NOMO-1 treated with dmso at 0.1 percent for 144 hours (cell line): Measurements from ENCODE around the gene MIB1.

Experiments
- DNase-seq: peaks from one replicate; lab custom pipeline; 2025; ENCODE audit not compliant: unreplicated experiment; lab: John Stamatoyannopoulos, UW

MIB1 gene

DNA sequence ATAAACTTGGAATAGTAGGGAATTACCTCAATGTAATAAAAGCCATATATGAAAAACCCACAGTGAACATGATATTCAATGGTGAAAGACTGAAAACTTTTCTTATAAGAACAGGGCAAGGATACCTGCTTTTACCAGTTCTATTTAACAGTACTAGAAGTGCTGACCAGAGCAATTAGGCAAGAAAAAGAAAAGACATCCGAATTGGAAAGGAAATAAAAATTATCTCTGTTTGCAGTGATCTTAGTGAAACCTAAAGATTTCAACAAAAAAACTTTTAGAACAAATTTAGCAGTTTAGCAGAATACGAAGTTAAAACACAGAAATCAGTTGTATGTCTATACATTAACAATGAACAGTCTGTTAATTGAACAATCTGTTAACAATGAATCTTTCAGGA lies 69.1 kb downstream of the MIB1 start:
- no peak for DNase-seq

DNA sequence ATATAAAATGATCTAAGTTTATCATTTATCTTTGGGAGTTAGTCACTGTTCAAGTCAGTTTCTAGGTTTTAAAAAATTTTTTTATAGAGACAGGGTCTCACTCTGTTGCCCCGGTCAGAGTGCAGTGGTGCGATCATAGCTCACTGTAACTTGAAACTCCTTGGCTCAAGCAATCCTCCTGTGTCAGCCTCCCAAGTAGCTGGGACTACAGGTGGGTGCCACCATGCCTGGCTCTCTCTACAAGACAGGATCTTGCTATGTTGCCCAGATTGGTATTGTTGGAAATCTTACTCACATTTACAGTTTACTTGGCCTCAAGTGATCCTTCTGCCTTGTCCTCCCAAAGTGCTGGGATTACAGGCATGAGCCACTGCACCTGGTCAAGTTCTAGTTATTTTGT lies 74.5 kb downstream of the MIB1 start:
- DNase-seq = no peak

DNA sequence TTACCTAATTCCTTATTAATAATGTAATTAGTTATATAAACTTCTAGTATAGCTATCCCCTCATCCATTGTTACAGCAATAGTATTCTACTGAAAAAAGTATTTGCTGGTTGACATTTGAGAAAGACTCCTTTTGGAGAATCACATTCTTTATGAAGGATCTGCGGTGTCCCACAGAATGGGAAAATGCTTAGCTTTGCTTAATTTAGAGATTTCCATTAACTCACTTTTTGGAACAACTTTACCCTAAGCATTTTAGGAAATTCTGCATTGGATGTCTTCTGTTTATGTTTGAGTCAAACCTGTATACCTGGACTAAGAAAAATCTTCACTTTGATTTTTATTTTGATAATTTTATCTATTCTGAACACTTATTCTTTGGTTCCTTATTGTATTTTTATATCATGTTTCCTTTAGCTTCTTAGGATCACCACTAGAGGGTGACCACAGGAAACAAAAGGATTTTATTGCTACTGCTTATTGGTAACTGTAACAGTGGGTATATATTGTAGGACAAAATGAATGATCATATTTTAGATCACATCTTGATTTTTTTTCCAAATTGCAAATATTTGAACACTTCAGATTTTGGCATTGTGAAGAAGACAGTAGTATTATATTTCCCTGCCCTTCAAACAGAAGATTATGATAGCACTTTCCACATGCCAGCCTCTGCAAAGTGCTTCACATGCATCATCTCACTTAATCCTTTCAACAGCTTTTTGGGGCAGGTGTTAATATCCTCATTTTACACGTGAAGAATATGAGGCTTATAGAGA lies 79.6 kb downstream of the MIB1 start:
- no peak for DNase-seq

DNA sequence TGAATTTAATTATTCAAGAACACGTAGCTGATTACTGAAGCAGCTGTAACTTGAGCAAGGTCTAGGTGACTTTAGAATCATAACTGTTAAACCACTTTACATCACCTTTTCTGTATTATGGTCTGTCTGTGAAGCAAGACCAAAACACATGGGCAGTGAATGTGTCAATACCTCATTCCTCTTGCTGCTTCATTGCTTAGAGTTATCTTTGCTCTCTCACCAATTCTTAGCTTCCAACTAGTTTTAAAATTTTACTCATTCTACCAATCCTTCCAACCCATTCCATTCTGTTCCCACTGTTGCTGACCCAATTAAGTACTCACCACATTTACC lies 80.2 kb downstream of the MIB1 start:
- no peak for DNase-seq

DNA sequence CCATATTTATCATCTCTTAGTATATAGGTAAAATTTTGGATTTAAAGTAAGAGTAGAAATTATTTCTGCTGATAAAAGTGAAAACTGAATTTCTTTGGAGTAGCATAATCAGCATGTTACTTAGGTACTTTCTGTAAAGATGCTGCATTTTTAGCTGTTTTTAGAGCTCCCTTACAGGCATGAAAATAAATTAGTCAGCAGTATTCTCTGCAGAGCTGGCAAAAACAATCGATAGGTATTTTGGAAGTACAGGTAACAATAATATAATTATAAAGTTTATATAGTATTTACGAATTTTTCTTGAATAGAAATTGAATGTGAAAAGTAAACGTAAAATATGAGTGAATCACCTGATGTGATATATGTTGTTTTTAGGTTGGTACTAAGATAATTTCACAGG lies 83.3 kb downstream of the MIB1 start:
- no peak for DNase-seq

DNA sequence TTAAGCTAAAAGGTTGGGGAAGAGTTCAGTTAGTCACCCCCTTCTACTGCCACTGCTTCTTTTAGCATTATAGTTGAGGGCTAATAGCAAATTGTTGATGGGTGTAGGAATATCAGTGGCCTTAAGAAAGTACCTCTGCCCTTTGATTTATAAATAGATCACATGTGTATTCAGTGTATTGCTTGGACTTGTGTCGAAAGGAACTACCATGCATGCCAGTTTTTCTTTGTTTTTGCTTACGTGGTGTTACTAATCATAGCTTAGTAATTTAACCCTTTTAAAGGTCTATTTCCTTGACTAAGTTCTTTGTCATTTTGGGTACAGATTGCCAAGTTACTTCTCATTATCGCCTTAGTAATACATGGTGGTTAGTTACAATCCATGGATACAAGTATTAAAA lies 85.6 kb downstream of the MIB1 start:
- DNase-seq = no peak

DNA sequence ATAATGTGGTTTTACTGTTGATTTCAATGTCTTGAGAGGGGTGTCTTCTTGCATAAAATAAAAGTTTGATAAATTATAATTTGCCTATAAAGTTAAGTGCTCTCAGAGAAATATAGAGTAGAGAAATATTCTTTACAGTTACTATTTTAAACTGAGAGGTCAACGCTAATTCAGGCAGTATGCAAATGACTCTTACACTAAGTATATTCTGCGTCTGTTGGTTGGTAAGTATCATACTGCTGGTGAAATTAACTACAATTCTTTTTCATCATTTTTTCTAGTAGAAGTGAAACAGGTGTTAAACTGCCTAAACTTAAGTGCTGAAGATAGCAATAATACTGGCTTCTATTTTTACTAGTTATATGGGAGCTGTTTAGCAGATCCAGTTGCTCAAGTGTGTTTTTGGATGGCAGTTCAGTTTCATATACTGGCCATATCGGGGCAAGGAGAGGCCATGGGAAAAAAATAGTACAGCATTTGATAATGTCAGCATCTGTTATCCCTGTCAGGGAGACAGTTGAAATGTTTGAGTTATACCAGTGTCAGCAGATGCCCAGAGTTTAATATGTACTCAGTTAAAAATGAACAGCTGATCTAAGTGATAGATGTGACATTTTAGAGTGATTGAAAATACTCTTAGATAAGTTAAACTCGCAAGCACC lies 86.2 kb downstream of the MIB1 start:
- DNase-seq = no peak

DNA sequence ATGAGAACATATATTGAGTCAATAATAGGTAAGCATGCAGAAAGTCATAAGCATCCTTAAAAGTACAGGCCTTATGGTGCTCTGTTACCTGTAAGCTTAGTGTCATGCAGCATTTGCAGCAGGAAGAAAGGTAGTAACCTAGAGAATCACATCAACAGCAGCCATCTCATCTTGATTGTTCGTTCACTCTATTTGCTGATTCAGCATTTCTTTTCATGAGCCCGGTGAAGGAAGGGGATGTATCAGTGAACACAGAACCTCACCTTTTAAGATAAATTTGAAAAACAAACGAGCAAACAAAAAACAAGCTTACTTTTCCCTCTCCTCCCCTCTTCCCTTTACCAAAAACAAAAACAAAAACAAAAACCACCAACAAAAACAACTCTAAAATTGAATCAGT lies 89.9 kb downstream of the MIB1 start:
- DNase-seq = no peak

DNA sequence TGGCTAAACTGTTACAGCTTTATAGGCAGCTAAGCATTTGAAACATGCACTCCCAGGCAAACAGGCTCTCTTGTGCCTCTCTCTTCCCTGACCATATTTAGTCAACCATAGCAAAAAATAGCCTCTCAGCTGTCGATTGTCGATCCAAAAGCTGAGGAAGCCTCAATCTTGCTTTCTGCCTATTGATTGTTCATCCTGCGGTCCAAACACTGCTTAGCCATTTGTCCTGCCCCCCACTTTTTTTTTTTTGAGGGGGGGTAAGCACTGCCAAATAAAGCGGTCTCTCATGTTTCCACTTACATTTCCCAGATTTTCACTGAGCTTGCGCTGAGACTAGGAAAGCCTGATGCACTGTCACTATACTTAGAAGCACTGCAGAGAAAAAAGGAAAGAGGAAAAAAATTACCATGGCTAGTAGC lies 90.8 kb downstream of the MIB1 start:
- DNase-seq = no peak

DNA sequence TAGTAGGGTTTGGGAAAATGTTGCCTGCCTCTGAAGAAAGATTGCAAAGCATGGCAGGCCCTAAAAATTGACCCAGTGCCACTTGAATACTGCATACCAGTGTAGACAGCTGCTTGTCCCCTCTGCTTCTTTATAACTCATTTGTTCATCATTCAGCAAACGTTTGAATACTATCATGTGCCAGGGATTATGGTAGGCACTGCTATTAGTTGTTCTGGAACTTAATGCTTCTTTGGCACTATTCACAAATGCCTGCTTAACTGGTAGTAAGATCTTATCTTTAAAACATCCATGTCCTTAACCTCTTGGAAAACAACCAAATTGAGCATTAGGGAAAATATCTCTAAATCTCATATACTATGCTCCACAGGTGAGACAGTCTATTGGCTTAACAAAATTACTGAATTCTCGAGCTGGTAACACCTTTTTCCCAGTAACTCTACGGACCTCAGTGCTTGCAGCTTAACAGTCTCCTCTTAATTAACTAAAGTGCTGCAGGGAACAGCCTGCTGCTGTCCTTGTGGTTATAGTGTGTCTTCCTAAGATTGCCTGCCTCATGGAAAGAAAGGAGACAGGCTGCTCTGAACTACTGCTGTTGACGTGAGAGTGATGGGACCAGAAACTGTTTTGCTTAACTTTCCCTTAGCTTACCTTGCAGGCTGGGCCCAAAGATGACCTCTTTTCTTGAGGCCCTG lies 93.2 kb downstream of the MIB1 start:
- no peak for DNase-seq

DNA sequence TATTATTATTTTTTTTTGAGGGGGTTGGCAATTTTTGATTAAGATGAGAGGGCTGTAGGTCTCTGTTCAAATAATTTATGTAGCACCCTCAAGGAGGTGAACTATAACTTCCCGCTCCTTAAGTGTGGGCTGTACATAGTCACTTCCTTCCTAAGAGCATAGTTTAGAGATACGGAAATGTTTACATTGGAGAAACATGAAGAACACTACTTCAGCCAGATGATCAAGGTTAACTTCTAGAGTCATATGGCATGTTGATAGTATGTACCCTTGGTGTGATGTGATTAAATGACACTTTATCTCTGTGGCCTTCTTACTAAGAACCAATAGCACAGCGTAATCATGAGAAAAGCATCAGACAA lies 93.7 kb downstream of the MIB1 start:
- DNase-seq = no peak

DNA sequence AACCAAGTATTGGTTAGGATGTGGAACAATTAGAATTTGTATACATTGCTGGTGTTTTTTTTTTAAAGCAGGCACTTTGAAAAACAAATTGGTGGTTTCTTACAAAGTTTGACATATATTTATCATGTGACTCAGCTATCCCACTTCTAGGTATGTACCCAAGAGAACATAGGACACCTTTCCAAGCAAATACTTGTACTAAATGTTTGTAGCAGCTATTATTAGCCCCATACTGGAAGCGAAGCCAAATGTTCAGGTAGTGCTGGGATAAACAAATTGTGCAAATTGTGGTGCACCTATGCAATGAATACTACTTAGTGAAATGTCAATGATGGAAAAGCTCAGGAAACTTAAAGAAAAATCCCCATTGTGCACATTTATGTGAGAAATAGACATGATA lies 101.0 kb downstream of the MIB1 start:
- DNase-seq = no peak

DNA sequence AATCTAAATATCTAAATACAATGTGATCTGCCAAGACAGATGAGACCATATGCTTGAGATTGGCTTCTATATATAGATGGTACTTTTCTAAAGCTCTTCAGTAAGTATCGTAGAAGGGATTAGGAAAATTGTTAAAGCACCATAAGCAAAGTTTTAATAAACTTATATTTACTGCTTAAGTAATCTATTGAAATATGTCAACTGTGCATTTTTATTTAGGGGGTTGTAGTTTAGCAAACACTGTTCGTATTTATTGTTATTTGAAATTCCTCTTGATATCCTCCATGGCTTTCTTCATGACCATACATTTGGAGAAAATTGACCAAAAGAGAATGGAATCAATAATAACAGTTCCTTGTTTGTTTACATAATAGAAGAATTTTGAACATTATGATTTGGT lies 102.7 kb downstream of the MIB1 start:
- no peak for DNase-seq

DNA sequence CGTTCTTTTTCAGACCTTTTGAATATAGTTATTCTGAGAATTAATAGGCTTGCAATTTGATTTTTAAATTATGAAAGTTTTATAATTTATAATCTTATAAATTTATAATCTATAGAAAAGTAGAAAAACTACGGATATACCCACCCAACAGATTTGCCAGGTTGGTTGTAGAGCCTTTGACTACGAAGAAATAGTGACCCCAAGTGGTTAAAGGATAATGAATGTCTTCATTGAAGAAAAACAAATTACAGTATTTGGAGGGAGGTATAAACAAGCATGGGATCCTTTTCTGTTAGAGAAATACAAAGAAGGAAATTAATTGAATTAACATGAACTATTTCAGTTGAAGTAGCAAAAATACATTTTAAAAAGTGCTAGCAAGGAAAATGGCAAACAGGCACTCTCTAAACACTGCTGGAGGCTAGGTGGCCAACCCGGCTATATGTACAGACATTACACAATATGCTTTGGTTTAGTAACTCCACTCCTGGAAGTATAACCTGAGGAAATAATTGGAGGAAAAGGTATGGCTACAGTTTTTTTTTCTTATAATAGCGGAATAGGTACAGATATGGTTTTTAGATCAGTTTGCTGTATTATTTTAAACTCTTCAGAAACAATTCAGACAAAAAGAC lies 110.9 kb downstream of the MIB1 start:
- no peak for DNase-seq

DNA sequence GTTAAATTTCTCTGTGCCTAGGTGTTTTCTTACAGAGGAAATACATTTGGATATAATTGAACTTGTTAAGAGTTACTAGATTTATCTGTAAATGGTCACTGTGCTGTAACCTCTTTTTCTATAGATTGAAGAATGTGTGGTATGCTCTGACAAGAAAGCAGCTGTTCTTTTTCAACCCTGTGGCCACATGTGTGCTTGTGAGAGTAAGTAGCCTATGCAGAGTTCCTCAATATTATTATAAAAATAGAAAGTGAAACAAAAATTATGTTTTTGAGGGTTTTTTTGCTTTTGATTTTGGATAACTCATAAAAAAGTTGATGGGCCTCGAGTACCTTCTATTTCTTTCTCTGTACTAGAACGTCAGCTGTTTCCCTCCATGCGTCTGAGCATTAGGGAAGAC lies 112.4 kb downstream of the MIB1 start:
- DNase-seq = no peak

DNA sequence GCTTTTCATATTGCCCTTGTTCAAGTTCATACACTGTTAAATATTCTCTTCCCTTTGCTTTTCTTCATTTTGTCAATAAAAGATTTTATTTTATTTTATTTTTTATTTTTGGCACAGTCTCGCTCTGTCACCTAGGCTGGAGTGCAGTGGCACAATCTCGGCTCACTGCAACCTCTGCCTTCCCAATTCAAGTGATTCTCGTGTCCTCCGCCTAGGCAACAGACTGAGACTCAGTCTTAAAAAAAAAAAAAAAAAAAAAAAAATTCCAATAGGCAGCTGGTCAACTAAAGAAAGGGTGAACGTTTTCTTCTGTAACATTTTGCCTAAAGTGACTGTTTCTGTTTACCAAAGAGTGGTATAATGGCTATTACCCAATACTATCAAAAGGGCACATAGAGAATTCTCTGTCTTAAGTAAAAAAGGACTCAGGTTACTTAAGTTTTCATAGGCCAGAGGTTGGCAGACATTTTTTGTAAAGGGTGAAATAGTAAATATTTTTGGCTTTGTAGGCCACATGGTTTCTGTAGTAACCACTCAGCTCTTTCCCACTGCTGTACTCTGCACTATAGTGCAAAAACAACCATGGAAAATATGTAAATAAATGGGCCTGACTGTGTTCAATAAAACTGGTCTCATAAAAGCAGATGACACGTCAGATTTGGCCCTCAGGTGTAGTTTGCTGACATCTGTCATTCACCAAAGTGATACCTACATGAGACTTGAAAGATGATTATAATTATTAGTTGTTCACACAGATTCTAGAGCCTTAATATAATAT lies 113.4 kb downstream of the MIB1 start:
- no peak for DNase-seq

DNA sequence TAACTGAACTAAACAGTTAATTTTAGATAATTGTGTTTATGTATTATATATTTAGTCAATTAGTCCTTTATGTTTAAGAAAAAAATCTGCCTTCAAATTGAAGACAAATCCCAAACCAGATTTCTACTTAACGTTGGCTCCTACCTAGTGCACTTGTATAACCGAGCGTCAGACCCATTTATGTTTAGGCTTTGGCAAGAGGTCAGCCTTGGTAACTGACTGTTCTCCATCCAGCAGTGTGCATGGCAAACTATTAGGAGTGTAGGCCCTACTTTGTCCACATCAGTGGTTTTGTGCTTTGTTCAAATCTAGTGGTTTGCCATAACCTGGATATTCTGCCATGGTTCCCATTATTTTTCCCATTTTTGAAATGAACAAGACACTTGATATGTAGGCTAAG lies 114.8 kb downstream of the MIB1 start:
- no peak for DNase-seq

DNA sequence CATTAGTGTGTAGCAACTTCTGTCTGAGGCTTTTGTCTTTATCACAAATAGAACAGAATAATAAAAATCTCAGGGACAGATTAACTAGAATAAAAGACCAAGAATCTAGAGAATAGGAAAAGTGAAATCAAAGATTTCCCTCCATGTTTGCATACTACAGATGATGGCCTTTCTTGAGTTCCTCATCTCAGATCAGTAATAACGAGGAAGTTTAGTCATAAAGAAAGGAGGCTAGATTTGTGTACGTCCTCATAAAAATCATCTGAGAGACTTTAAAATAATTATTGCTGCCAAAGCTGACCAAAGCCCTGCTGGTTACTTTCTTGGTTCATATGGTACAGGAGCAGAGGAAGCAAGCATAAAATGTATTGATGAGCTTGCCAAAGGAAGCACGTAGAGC lies 117.3 kb downstream of the MIB1 start:
- DNase-seq = no peak

DNA sequence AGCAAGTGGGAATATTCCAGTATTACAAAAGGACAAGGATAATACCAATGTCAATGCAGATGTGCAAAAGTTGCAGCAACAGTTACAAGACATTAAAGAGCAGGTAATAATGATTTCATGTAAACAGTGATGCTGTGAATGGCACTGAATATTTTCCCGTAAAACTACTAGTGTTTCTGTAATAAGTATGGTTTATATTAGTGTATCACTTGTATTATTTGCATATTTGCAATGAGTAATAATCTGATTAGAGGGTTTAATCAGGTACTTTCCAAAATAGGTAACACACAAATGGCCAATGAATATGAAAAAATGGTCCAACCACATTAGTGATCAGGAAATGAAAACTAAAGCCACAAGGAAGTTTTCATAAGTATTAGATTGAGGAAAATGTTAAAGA lies 118.0 kb downstream of the MIB1 start:
- no peak for DNase-seq

DNA sequence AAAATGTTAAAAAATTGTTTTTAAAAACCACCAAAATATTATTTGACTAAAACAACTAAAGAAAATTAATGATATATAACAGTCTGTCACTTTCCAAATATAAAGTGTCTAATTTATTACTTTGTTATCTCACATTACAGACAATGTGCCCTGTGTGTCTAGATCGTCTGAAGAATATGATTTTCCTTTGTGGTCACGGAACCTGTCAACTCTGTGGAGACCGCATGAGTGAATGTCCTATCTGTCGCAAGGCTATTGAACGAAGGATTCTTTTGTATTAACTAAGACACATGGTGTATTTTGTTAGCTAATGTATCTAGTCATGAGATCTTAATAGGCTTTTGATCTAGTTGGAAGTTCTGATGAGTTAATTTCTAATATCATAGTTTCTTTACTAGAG lies 123.8 kb downstream of the MIB1 start:
- DNase-seq = no peak

DNA sequence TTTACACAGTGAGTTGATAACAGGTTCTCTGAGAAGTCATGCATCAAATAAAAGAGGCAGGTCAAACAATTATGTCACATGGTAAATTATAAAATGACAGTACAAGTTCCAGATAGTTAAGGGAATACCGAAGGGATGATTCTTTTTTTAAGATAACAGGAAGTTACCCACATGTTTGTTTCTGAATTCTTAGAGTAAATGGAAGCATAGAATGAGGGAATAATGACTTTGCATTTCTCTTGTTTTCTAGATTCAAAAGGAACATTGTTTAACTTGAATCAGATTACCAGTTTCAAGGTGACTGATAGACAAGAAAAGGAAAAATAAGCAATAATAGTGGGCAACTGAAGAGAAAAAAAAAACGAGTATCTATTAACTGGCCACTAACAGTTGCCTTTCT lies 124.5 kb downstream of the MIB1 start:
- no peak for DNase-seq
